GM19099 (cell line): ENCODE results near the gene CFAP141.

Source experiments
- POLR2A ChIP-seq: IDR thresholded peaks from 3 replicates; pipeline ENCODE4 v1.6.1; 2011; ENCODE audit warnings: low read depth; ENCODE audit not compliant: insufficient read length; ENCODE audit errors: extremely low read depth

CFAP141 gene

DNA sequence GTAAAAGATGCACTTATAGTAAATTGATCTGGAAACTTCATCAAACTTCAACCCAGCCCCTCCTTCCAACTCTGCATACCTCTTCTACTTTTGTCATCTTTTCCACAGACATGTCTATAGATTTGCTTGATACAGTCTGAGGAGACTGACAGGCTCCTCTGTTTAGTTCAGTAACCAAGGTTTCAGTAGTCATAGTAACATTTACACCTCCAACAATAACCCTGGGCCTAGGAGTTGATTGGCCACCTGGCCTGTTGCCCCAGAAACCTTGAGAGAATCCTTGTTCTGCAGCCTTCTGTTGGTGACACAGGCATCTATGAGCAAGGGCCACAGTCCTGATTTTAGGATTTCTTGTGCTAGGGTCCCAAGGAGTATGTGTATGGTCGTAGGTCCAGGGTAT lies at the start of gene CFAP141:
TSS of gene CFAP141 (minus strand) at position 138 of the 400 bp plus-strand sequence. CDS start at position 112, 26 bp downstream.
- no peak for TF ChIP-seq POLR2A

DNA sequence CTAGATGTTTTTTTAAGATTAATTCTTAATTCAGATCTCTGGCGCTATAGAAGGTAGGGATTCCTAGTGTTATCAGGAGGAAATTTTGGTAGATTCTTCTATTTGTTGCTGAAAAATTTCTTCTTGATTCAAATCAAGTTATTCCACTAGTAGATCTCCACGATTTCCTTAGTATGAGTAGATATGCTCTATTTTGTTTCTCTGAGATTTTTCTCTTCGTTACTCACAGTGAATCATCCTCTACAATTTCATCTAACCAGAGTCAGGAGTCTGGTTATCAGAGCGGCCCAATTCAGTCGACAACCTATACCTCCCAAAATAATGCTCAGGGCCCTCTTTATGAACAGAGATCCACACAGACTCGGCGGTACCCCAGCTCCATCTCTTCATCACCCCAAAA lies 47.5 kb upstream of the CFAP141 start:
- no peak for TF ChIP-seq POLR2A

GRCh38 chr1:154241703-154242351 lies 35.7 kb upstream of the CFAP141 start:
- TF ChIP-seq POLR2A, result no peak

DNA sequence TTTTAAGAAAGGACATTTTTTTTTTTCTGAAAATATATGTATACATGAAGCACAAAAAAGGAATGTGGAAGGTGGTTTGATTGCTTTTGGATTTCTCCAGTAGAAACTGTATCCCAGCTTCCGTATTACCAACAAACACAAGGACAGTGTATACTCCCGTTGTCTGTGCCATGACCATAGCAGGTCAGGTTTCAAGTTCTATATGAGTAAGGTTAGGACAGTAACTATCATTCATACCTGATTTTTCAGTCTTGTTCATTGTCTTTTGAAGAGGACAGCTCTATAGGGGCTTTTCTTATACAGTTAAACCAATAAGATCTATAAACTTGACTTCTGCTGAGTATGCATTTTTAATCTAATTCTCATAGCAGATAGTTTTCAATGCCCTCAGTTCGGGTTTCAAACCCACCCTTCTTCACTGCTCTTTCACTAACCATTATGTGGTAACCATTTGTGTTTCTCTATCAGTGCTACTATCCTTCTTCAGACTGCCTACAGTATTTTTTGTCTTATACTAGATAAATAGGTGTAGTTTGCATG lies 34.2 kb upstream of the CFAP141 start:
- TF ChIP-seq POLR2A, result no peak

DNA sequence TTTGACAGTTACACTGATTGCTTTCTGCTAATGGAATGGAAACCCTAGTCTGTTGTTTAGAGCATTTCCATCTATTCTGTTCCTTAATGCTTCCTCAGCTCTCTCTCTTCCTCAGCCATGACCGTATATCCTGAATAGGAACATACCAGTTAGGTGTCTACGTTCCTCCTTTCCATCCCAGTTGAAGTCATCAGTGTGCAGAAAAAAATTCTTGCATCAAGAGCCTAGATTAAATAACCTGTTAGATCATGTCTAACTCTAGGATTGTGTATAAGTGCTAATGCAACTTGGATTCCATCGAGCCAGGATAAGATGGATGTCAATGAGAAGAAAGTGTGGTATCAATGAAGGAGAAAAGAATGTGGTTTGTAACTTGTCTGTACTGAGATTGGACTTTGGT lies 33.4 kb upstream of the CFAP141 start:
- no peak for TF ChIP-seq POLR2A

GRCh38 chr1:154237880-154238506 lies 31.9 kb upstream of the CFAP141 start:
- TF ChIP-seq POLR2A, result no peak

GRCh38 chr1:154237435-154237834 lies 31.3 kb upstream of the CFAP141 start:
- TF ChIP-seq POLR2A, result no peak

DNA sequence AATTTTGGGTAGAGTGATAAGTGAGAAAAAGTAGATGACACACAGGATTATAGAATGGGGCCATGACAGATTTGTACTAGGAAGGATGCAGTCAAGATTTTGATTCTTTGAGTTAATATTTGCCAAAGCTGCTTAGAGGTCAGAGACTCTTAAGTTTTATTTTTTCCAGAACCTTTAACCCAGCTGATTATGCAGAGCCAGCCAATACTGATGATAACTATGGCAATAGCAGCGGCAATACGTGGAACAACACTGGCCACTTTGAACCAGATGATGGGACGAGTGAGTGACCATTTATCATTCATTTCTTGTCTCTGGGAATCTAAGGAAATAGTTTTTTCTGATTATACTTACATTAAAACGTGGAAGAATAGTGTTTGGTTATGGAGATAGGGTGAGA lies 30.7 kb upstream of the CFAP141 start:
- TF ChIP-seq POLR2A, result no peak

DNA sequence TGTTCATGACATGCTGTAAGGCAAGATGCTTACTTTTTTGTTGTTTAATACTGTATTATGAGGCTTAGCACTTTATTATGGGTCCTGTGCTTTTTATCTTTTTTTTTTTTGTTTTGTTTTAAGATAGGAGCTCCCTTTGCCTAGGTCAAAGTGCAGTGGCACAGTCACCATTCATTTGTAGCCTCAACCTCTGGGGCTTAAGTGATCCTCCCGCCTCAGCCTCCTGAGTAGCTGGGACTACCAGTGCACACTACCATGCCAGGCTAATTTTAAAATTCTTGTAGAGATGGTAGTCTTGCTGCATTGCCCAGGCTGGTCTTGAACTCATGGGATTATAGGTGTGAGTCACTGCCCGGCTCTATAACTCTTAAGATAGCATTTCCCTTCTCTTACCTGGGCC lies 19.2 kb upstream of the CFAP141 start:
- TF ChIP-seq POLR2A, result no peak

GRCh38 chr1:154223621-154224020 lies 17.5 kb upstream of the CFAP141 start:
- TF ChIP-seq POLR2A, result no peak

GRCh38 chr1:154222918-154223317 lies 16.8 kb upstream of the CFAP141 start:
- TF ChIP-seq POLR2A, result no peak

- no peak for TF ChIP-seq POLR2A
Observed at GRCh38 chr1:154222518-154222917, 16.4 kb upstream of the CFAP141 start.

- TF ChIP-seq POLR2A, result peak; percentile 46
Observed at GRCh38 chr1:154221278-154222001, 15.3 kb upstream of the CFAP141 start.

DNA sequence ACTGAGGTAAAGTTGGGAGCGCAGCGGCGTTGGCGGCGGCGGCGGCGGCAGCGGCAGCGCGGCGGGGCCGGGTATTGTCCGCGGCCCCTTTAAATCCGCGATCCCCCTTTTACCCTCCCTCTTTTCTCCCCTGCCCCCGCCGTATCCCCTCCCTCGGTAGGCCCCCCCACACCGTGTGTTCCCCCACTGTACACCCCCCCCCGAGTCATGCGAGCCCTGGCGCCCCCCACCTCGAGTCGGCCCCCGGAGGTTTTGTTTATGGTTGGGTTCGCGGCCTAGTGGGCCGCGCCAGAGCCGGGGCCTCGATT lies 14.8 kb upstream of the CFAP141 start:
- peak; percentile 77 for TF ChIP-seq POLR2A

- TF ChIP-seq POLR2A, result peak; percentile 85
Observed at GRCh38 chr1:154220071-154220969, 14.2 kb upstream of the CFAP141 start, which contains the start of gene UBAP2L. Gene UBAP2L, plus strand, starts transcription at chr1:154220955. Its CDS starts 4,169 bp downstream, at chr1:154225124.

GRCh38 chr1:154219541-154219940 lies 13.4 kb upstream of the CFAP141 start:
- no peak for TF ChIP-seq POLR2A

- TF ChIP-seq POLR2A, result no peak
Observed at GRCh38 chr1:154218545-154218944, 12.4 kb upstream of the CFAP141 start.
